HG02840 (cell line): ENCODE data around the gene CTPS2.
"Not testable (repeated sequence)": the region's sequence is repeated elsewhere in the genome, so short reads cannot be mapped to it uniquely, and the experiment has no call there.

Source experiments
- ATAC-seq: cut with Tn5 transposase; IDR thresholded peaks from one replicate; pipeline ENCODE4 v1.9.1; 2021; ENCODE audit warnings: mild to moderate bottlenecking, moderate library complexity, moderate number of reproducible peaks; ENCODE audit not compliant: unreplicated experiment, low FRiP score

The CTPS2 gene

GRCh38 chrX:16658284-16658683, 54.2 kb downstream of the CTPS2 start:
- no peak for ATAC-seq

- no peak for ATAC-seq
Measured at GRCh38 chrX:16654093-16654492, 58.4 kb downstream of the CTPS2 start.

DNA sequence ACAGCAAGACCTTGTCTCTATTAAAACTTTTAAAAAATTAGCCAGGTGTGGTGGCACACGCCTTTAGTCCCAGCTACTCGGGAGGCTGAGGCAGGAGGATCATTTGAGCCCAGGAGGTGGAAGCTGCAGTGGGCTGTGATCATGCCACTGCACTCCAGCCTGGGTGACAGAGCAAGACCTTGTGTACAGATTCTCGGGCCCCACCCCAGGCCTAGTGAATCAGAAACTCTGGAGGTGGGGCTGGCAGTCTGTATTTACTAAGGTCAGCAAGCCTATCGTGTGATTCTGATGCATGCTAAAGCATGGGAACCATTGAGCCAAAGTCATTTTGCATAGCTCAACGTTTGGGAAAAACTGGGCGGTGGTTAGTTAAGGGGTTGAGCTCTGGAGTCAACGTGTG, 59.0 kb downstream of the CTPS2 start:
- no peak for ATAC-seq

DNA sequence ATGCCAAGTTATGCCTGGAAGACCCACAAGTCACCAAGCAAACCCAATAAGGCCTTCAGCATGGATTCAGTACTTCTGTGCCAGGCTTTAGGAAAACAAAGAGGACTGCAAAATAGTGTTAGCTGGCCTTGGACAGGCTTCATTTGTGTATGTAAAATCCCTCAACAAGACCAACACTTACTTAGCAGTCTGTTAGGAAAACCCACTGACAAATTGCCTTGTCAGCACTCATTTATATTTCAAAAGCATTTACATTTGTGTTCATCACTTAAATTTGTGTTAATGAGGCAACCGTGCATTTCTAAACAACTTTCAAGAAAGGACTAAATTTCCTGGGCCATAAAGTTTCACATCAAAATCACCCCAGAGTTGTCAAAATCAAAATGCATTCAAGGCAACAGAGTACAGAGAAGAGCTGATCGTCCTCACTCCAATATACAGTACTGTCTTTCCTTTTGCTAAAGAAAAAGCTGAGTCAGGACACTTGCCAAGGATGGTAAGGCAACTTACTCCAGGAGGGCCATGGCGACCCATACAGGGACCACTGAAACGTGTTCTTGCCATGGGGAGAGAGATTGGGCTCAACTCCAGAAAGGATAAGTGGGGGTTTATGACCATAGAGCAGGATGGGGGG, 61.0 kb downstream of the CTPS2 start:
- ATAC-seq: no peak

DNA sequence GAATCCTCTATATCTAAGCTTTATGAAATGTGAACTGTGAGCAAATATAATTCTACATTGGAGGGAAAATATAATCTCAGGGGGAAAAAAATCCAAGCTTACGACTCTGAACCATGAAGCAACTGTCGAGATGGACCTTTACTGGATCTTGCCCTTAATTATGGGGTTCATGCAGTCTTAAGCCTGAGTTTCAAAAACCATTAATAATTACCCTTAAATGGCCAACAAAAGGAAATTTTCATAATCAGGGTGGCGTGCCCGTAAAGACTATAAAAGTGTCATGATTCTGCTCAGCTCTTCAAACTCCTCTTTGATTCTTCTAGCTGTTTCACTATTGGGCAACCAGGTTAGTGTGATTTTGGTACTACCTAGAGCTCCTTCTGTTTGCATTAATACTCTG, 62.6 kb downstream of the CTPS2 start, which contains the start of gene S100G:
S100G (plus strand) TSS at position 301 of the 400 bp plus-strand sequence. CDS start 849 bp downstream, outside the sequence.
- ATAC-seq: no peak

- ATAC-seq: no peak
Measured at GRCh38 chrX:16646366-16647138, 65.9 kb downstream of the CTPS2 start.

DNA sequence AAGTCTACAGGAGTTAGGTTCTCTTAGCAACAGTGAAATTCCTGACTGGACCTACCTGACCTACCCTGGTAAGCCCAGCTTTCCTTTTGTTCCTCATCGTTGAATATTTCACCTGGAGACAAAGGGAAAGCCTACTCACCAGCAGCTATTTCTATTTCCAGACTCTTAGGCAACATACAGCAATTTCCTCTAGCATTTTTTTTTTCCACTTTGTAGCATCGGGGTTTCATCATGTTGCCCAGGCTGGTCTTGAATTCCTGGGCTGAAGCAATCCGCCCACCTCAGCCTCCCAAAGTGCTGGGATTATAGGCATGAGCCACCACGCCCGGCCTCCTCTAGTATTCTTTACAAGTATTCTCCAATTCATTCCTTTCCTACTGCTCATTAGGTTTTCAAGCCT, 69.3 kb downstream of the CTPS2 start:
- ATAC-seq: no peak

DNA sequence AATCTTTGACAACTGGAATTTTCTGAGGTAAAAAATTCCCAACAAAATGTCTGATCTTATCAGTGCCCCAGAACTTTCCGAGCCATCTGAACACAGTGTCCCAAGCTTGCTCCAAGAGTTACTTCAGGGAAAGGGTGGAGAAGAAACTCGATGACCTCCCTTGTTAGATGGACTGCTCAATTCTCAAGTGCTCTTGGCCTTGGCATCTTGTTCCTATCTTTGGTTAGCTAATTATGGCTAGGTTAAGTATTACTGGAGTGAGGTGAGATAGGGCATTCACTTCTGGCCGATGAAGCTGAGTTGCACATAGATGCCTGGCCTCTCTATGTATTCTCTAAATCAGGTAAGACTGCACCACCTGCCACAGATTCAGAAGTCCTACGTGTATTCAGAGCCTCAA, 71.6 kb downstream of the CTPS2 start:
- no peak for ATAC-seq

DNA sequence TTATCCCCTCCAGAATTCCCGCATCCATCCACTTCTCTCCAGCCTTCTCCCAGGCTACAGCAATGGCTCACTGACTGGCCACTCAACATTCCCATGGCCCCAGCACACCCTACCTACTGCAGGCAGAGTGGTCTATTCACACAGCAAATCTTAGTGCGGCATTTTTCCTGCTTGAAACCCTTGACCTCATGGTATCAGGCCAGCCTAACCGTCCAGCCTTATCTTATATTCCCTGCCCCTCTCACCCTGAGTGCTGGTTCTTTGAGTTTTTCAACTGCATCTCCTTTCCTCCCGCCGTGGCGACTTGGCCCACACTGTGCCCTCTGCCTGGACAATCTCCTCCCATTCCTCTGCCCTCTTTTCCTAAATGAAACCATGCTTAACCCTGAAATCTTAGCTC, 72.5 kb downstream of the CTPS2 start:
- ATAC-seq: no peak

GRCh38 chrX:16638533-16638932, 73.9 kb downstream of the CTPS2 start:
- ATAC-seq: no peak

DNA sequence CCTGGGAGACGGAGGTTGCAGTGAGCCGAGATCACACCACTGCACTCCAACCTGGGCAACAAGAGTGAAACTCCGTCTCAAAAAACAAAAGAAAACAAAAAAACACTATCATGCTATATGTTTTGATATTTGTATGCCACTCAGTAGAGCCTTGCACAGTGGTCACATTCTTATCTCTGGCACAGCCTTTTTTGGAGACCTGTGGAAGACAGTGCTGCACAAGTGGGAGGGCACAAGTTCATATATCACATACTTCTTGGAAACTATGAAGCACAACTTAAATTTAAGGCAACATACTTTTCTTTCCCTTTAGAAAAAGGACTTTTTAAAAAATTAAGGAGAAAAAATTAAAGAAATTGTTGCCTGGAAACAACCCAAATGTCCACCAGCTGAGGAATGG, 76.9 kb downstream of the CTPS2 start:
- no peak for ATAC-seq

- ATAC-seq: no peak
Measured at GRCh38 chrX:16635040-16635439, 77.4 kb downstream of the CTPS2 start.

- no peak for ATAC-seq
Measured at GRCh38 chrX:16633754-16634153, 78.7 kb downstream of the CTPS2 start.

- no peak for ATAC-seq
Measured at GRCh38 chrX:16629909-16630308, 82.6 kb downstream of the CTPS2 start.

DNA sequence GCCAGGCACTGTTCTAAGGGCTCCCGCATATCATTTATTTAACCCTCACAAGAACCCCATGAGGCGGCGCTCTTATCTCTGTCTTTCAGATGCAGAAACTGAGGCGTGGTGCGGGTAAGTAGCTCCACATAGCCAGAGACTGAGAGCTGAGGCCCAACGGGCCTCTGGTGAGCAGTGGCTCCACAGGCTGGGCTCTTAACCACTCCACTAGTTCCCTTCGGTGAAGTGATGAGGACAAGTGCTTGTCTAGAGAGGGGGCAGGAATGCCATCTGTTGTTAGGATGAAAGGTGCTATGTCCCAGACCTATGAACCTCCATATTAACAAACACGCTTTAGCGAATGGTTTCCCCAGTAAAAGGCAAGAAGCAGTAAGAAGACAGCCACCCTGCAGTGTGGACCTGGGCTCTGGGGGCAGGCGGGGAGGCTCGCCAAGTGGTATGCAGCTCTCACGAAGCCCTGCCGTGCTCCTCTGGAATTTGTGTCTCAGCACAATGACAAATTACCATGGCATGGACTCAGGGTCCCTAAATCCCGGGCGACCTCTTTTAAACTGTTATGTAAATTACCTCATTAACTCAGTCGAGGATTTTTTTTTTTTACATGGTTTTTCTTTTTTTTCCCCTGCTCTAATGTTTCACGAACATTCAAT, 83.4 kb downstream of the CTPS2 start:
- ATAC-seq: no peak

GRCh38 chrX:16628511-16628910, 84.0 kb downstream of the CTPS2 start:
- ATAC-seq: not testable (repeated sequence)

DNA sequence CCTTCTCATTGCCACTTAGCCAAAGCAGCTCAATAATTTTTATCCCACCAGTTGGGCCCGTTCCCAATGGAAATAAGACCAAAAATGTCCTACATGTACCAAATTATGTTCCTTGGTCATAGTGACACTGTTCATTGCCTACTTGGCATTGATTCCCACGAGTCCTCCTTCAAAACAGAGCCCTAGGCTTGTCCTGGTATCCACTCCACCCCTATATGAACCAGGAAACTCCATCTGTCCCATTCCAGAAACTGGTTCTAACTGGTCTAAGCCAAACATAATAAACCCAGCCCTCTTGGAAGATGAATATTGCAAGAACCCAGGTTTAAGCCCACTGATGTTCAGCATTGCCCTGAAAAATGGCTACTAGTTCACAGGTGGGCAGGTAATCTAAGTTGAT, 93.4 kb downstream of the CTPS2 start:
- no peak for ATAC-seq

DNA sequence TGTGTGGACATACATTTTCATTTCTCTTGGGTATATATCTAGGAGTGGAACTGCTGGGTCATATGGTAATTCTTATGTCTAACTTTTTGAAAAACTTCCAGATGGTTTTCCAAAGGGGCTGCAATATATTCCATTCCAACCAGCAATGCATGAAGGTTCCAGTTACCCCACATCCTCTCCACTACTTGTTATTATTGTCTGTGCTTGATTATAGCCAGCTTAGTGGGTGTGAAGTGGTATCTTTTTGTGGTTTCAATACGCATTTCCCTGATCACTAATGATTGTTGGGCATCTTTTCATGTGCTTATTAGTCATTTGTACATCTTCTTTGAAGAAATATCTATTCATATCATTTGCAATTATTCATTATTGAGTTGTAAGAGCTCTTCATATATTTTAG, 94.0 kb downstream of the CTPS2 start:
- ATAC-seq: no peak

DNA sequence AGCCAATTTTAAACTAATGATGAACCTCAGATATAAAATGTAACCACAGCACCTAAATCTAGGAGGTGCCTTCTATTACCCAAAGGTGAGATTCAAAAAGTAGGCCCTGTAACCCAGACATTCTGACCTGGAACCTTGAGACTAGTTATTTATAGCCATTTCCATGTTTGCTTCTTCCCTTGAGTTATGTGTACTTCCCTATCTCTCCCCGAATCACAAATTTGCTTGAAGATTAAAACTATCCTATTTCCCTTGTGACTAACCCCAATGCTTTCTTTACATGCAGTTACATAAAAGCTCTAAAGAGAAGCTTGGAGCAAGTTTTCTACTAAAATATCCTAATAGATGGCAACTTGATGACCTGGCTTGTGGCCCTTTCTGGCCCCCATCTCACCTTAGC, 95.1 kb downstream of the CTPS2 start:
- no peak for ATAC-seq

DNA sequence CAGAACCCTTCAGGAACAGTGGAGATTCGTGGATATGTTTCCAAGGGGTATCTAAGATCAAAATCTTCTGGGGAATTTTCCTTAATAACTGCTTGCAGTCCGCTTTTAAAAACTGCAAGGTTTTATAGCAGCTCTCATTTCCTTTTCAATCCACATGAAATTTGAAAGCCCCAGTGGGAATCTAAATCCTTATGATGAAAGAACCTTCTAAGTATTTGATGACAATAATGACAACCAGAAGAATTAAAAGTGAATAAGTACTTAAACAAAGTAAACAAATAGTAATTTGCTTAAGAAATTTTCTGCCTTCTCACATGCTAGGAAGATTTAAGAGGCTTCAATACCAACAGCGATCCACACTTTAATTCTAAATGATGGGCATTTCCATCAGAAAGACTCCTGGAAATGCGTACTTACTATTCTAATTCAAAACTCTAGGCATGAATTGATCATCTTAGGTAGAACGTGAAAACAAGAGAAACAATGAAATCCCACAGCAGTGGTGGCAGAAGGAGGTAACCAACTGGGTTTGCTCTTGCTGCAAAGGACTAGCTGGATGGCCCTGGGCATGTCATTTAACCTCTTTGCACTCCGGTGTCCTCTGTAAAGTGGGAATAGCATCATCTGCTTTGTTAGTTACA, 100.1 kb downstream of the CTPS2 start:
- no peak for ATAC-seq

DNA sequence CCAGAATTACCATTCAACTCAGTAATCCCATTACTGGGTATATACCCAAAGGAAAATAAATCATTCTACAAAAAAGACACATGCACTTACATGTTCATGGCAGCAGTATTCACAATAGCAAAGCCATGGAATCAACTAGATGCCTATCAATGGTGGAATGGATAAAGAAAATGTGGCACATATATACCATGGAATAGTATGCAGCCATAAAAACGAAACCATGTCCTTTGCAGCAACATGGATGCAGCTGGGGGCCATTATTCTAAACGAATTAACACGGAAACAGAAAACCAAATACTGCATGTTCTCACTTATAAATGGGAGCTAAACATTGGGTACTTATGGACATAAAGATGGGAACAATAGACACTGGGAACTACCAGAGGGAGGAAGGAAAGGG, 101.8 kb downstream of the CTPS2 start:
- ATAC-seq: not testable (repeated sequence)
